Upper lobe of left lung (tissue), 6 donors: ENCODE data around the gene AP1B1. TPM values are rescaled to one million over a fixed set of nuclear protein-coding genes. Genes with fewer than 3 reads are reported as not detected.

Experiments
- ATAC-seq, 2 donors: fragments of 200-7000 bp; cut with Tn5 transposase; one replicate each; pipeline ENCODE4 v1.9.1; 2022; ENCODE audit warnings: mild to moderate bottlenecking in 2 of 2, moderate library complexity in 2 of 2; ENCODE audit not compliant: low FRiP score in 2 of 2
- DNase-seq, 2 donors: peaks; one replicate each; pipeline ENCODE4 v3.0.0-alpha.2; 2019 to 2020
- H3K27ac ChIP-seq, 4 donors: fragments of 200-600 bp; sonication (generic); one replicate each; pipeline ENCODE4 v1.5.1; 2016 to 2019
- H3K27me3 ChIP-seq, 4 donors: fragments of 200-600 bp; sonication (generic); one replicate each; pipeline ENCODE4 v1.5.1; 2017 to 2019
- H3K36me3 ChIP-seq, 4 donors: fragments of 200-600 bp; sonication (generic); one replicate each; pipeline ENCODE4 v1.5.1; 2016 to 2019
- H3K4me1 ChIP-seq, 4 donors: fragments of 200-600 bp; sonication (generic); one replicate each; pipeline ENCODE4 v1.5.1; 2018 to 2019
- H3K4me3 ChIP-seq, 4 donors: fragments of 200-600 bp; sonication (generic); one replicate each; pipeline ENCODE4 v1.5.1; 2017 to 2019; ENCODE audit warnings: mild to moderate bottlenecking in 2 of 4, moderate library complexity in 1 of 4
- H3K9me3 ChIP-seq, 4 donors: fragments of 200-600 bp; sonication (generic); one replicate each; pipeline ENCODE4 v1.5.1; 2018 to 2019
- CTCF ChIP-seq, 6 experiments: fragments of 450-650 bp in 4 of 6; fragments of 200-600 bp in 2 of 6; sonication (generic) in 2 of 6; IDR thresholded peaks; one replicate each; pipeline ENCODE4 v1.5.1; 2016 to 2019; ENCODE audit warnings: antibody characterized with exemption in 6 of 6
- EP300 ChIP-seq, 4 donors: sonication (generic); formaldehyde crosslinking; IDR thresholded peaks; one replicate each; pipeline ENCODE4 v1.5.1; 2017; ENCODE audit warnings: antibody characterized with exemption in 4 of 4, control low read depth in 2 of 4
- POLR2A ChIP-seq, 4 donors: fragments of 450-650 bp; IDR thresholded peaks; one replicate each; pipeline ENCODE4 v1.5.1; 2016 to 2017; ENCODE audit warnings: antibody characterized with exemption in 4 of 4, mild to moderate bottlenecking in 2 of 4
- POLR2AphosphoS5 ChIP-seq, 2 donors: sonication (generic); formaldehyde crosslinking; IDR thresholded peaks; one replicate each; pipeline ENCODE4 v1.5.1; 2017; ENCODE audit warnings: antibody characterized with exemption in 2 of 2
- WGBS, 2 donors: methylation state at CpG; one replicate each; pipeline ENCODE4 v1.1.5; 2017 to 2018; 5-methylcytosine and 5-hydroxymethylcytosine counted together
- total RNA-seq, 6 donors: library from RNA; depleted of rRNA in 4 of 6; stranded (reverse); fragments of >200 nt in 4 of 6; gene quantifications; one replicate each; pipeline versions ENCODE4 v1.1.0 to v1.2.1, GENCODE V29; 2016 to 2021
- donor health status: DM: no; HTN: no; CAD: no; lungs with moderate emphysema.
- donor health status: DM: no; HTN: yes; CAD: no; lungs with severe emphysema.

The AP1B1 gene
- total RNA-seq, result 100 to 1,000 TPM in 1 of 6 donors, 10 to 100 TPM in 5; 44.7 to 162 (median 80.7) TPM

- WGBS, 2 donors, result 0 to 1% methylated on average over 14 to 59 of the region's 68 CpGs
- DNase-seq (peak; percentile 97 to 98), ATAC-seq (peak; percentile 96 to 98)
- Histone ChIP-seq H3K27me3 (no peaks in the 10 kb centered on the region), H3K27ac (peak within 1 kb of the TSS; percentile 68 to 91 (median 82)), H3K4me1 (peaks cover 22 to 52% (median 43%) of the 10 kb centered on the region in 4 donors), H3K4me3 (peak within 1 kb of the TSS; percentile 15 to 76 (median 68)), H3K36me3 (peaks cover 0 to 13% (median 1%) of the 10 kb centered on the region in 4 donors), H3K9me3 (no peaks in the 10 kb centered on the region)
- TF ChIP-seq CTCF (IDR thresholded peaks at IDR 0.05) (peak in 2 of 6 experiments; percentile 8 to 22), POLR2AphosphoS5 (IDR thresholded peaks at IDR 0.05) (peak; percentile 70 to 79), POLR2A (IDR thresholded peaks at IDR 0.05) (peak in 2 of 4 donors; percentile 31 to 85), EP300 (IDR thresholded peaks at IDR 0.05) (peak in 1 of 4 donors; percentile 12)
These were observed at the start of gene AP1B1 for GRCh38 chr22:29387921-29388758. Gene AP1B1, minus strand, starts transcription at chr22:29388570. Its CDS starts 21,327 bp downstream, at chr22:29367243.

- ATAC-seq, result no peak
- H3K27me3 ChIP-seq, result no peaks in the 10 kb centered on the region
- H3K27ac ChIP-seq, result no peak overlapping the region
- H3K4me1 ChIP-seq, result peaks cover 0 to 4% (median 0%) of the 10 kb centered on the region in 4 donors
- DNase-seq, result no peak
- TF ChIP-seq POLR2AphosphoS5 (IDR thresholded peaks at IDR 0.05) (no peak), CTCF (IDR thresholded peaks at IDR 0.05) (no peak), EP300 (IDR thresholded peaks at IDR 0.05) (no peak), POLR2A (IDR thresholded peaks at IDR 0.05) (no peak)
- H3K9me3 ChIP-seq, result no peaks in the 10 kb centered on the region
- WGBS, 2 donors, result 77 to 81% methylated on average over 5 of the region's 5 CpGs
- no peaks in the 10 kb centered on the region for H3K36me3 ChIP-seq
- H3K4me3 ChIP-seq, result no peak overlapping the region
These were observed 47.1 kb upstream of the AP1B1 start for GRCh38 chr22:29435236-29436136.

- DNase-seq (no peak), ATAC-seq (no peak)
- Histone ChIP-seq H3K4me3 (no peak overlapping the region), H3K9me3 (no peaks in the 10 kb centered on the region), H3K4me1 (peaks cover 0 to 4% (median 0%) of the 10 kb centered on the region in 4 donors), H3K27me3 (no peaks in the 10 kb centered on the region), H3K36me3 (no peaks in the 10 kb centered on the region), H3K27ac (no peak overlapping the region)
- TF ChIP-seq CTCF (IDR thresholded peaks at IDR 0.05) (no peak), EP300 (IDR thresholded peaks at IDR 0.05) (no peak), POLR2A (IDR thresholded peaks at IDR 0.05) (no peak), POLR2AphosphoS5 (IDR thresholded peaks at IDR 0.05) (no peak)
- WGBS, 2 donors, result 88 to 89% methylated on average over 7 of the region's 7 CpGs
These were observed 45.9 kb upstream of the AP1B1 start for GRCh38 chr22:29434288-29434687.

- Histone ChIP-seq H3K36me3 (no peaks in the 10 kb centered on the region), H3K9me3 (no peaks in the 10 kb centered on the region), H3K27me3 (no peaks in the 10 kb centered on the region), H3K4me3 (no peak overlapping the region), H3K4me1 (peaks cover 0 to 4% (median 0%) of the 10 kb centered on the region in 4 donors), H3K27ac (no peak overlapping the region)
- WGBS, 2 donors, result 95 to 97% methylated on average over 3 of the region's 3 CpGs
- DNase-seq, result no peak
- no peak for ATAC-seq
- TF ChIP-seq POLR2A (IDR thresholded peaks at IDR 0.05) (no peak), EP300 (IDR thresholded peaks at IDR 0.05) (no peak), POLR2AphosphoS5 (IDR thresholded peaks at IDR 0.05) (no peak), CTCF (IDR thresholded peaks at IDR 0.05) (no peak)
These were observed 45.5 kb upstream of the AP1B1 start for GRCh38 chr22:29433856-29434255.
